ENCODE data around the gene C14orf132.

- TF ChIP-seq EZH2phosphoT487 (IDR thresholded peaks at IDR 0.05; ENCODE audit: borderline replicate concordance), result no peak
- TF ChIP-seq, protein P1, sequence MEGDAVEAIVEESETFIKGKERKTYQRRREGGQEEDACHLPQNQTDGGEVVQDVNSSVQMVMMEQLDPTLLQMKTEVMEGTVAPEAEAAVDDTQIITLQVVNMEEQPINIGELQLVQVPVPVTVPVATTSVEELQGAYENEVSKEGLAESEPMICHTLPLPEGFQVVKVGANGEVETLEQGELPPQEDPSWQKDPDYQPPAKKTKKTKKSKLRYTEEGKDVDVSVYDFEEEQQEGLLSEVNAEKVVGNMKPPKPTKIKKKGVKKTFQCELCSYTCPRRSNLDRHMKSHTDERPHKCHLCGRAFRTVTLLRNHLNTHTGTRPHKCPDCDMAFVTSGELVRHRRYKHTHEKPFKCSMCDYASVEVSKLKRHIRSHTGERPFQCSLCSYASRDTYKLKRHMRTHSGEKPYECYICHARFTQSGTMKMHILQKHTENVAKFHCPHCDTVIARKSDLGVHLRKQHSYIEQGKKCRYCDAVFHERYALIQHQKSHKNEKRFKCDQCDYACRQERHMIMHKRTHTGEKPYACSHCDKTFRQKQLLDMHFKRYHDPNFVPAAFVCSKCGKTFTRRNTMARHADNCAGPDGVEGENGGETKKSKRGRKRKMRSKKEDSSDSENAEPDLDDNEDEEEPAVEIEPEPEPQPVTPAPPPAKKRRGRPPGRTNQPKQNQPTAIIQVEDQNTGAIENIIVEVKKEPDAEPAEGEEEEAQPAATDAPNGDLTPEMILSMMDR (conservative IDR thresholded peaks at IDR 0.05; ENCODE audit: low read length), result no peak
These were observed 91.2 kb downstream of the C14orf132 start for GRCh38 chr14:96130391-96130790.
